Gastroesophageal sphincter (tissue), 3 donors: ENCODE results near the gene CTTNBP2.

ENCODE experiments used
- CTCF ChIP-seq, 4 experiments: fragments of 200-600 bp in 2 of 4; fragments of 450-650 bp in 2 of 4; sonication (generic) in 1 of 4; IDR thresholded peaks; one replicate each; pipeline ENCODE4 v1.5.1; 2017 to 2019; ENCODE audit warnings: antibody characterized with exemption in 4 of 4, mild to moderate bottlenecking in 2 of 4, moderate library complexity in 2 of 4
- POLR2A ChIP-seq, 2 donors: fragments of 450-650 bp; IDR thresholded peaks; one replicate each; pipeline ENCODE4 v1.6.1; 2017; ENCODE audit warnings: antibody characterized with exemption in 2 of 2, mild to moderate bottlenecking in 2 of 2, moderate library complexity in 1 of 2

GRCh38 chr7:117679120-117679519 lies 194.1 kb downstream of the CTTNBP2 start:
- TF ChIP-seq CTCF (IDR thresholded peaks at IDR 0.05) (no peak), POLR2A (IDR thresholded peaks at IDR 0.05) (no peak)
